HFFc6 (cell line): ENCODE measurements around the gene KRTAP10-12. TPM values are rescaled to one million over a fixed set of nuclear protein-coding genes. Genes with fewer than 3 reads are reported as not detected.

ENCODE experiments used
- DNase-seq: peaks from one replicate; pipeline ENCODE4 v3.0.0-alpha.2; 2018
- H3K27ac Mint-ChIP-seq: 2 replicates; pipeline ENCODE4 v1.8.0; 2020; ENCODE audit warnings: mild to moderate bottlenecking, mixed read lengths
- H3K27me3 Mint-ChIP-seq: 2 replicates; pipeline ENCODE4 v1.8.0; 2021; ENCODE audit warnings: mild to moderate bottlenecking, moderate library complexity, mixed read lengths; ENCODE audit not compliant: insufficient read depth
- H3K36me3 Mint-ChIP-seq: 2 replicates; pipeline ENCODE4 v1.8.0; 2021; ENCODE audit warnings: low read depth, mixed read lengths
- H3K4me1 Mint-ChIP-seq: 2 replicates; pipeline ENCODE4 v1.8.0; 2020; ENCODE audit warnings: low read depth, mixed read lengths
- H3K4me3 Mint-ChIP-seq: 2 replicates; pipeline ENCODE4 v1.8.0; 2020; ENCODE audit warnings: mild to moderate bottlenecking, moderate library complexity, mixed read lengths
- H3K9me3 Mint-ChIP-seq: 2 replicates; pipeline ENCODE4 v1.8.0; 2020; ENCODE audit warnings: mild to moderate bottlenecking, mixed read lengths
- total RNA-seq, 6 experiments: library from RNA; stranded (reverse); fragmentation: NEBNext Ultra II Directional; extraction: Animal tissue kit (Norgen Biotek cat#: 25700); gene quantifications; 2 replicates in 1 of 6; 3 replicates in 5 of 6; pipeline ENCODE4 v1.2.3, GENCODE V29; 2021
- TF ChIP-seq, protein P1 (sequence below): fragments of 200-600 bp; sonication (generic); IDR thresholded peaks from 2 replicates; pipeline ENCODE4 v1.5.0; 2021; ENCODE audit warnings: antibody characterized with exemption, mild to moderate bottlenecking

The KRTAP10-12 gene
- total RNA-seq, 6 experiments from 2014 or later = not detected

DNA sequence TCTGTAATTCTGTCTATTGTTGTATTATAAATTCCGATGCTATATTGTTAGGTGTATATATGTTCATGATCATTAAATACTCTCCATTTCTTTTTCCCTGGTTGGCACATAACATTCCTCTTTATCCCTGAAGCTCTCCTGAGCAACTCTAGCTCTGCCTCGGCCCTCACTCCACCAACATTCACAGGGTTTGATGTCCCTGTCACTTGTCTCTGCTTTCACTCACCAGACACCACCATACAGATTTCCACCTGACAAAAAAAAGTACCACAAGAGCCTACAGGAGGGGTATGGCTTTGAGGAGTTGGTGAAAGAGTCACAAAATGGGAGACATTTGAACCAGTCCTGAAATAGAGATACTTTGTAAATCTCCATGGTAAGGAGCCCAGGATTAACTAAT lies 23.2 kb downstream of the KRTAP10-12 start:
- H3K27ac Mint-ChIP-seq = no peak overlapping the region
- H3K9me3 Mint-ChIP-seq = no peaks in the 10 kb centered on the region
- no peaks in the 10 kb centered on the region for H3K36me3 Mint-ChIP-seq
- peaks cover 47% of the 10 kb centered on the region for H3K27me3 Mint-ChIP-seq
- TF ChIP-seq, protein P1, sequence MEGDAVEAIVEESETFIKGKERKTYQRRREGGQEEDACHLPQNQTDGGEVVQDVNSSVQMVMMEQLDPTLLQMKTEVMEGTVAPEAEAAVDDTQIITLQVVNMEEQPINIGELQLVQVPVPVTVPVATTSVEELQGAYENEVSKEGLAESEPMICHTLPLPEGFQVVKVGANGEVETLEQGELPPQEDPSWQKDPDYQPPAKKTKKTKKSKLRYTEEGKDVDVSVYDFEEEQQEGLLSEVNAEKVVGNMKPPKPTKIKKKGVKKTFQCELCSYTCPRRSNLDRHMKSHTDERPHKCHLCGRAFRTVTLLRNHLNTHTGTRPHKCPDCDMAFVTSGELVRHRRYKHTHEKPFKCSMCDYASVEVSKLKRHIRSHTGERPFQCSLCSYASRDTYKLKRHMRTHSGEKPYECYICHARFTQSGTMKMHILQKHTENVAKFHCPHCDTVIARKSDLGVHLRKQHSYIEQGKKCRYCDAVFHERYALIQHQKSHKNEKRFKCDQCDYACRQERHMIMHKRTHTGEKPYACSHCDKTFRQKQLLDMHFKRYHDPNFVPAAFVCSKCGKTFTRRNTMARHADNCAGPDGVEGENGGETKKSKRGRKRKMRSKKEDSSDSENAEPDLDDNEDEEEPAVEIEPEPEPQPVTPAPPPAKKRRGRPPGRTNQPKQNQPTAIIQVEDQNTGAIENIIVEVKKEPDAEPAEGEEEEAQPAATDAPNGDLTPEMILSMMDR = no peak
- H3K4me3 Mint-ChIP-seq = no peak overlapping the region
- DNase-seq = no peak
- no peaks in the 10 kb centered on the region for H3K4me1 Mint-ChIP-seq

DNA sequence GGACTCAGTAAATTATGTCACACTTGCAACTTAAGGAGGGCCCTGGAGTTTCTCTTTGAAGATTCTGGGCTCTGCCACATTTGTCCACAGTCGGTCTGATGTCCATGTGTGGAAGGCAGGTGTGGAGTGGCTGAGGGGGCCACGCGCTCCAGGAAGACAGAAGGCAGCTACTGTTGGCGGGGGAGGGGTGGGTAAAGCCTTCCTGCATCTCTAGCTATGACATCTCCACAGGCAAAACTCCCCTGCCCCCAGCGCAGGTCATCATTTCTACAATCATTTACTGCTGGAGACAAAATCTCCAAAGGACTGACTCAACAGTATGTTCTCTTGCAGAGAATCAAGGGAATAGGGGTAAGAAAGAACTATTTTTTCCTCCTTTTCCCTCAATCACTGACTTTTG lies 25.8 kb downstream of the KRTAP10-12 start:
- H3K9me3 Mint-ChIP-seq = no peaks in the 10 kb centered on the region
- peaks cover 47% of the 10 kb centered on the region for H3K27me3 Mint-ChIP-seq
- no peaks in the 10 kb centered on the region for H3K36me3 Mint-ChIP-seq
- no peaks in the 10 kb centered on the region for H3K4me1 Mint-ChIP-seq
- DNase-seq = no peak
- H3K27ac Mint-ChIP-seq = no peak overlapping the region
- TF ChIP-seq, protein P1 = no peak
- no peak overlapping the region for H3K4me3 Mint-ChIP-seq

DNA sequence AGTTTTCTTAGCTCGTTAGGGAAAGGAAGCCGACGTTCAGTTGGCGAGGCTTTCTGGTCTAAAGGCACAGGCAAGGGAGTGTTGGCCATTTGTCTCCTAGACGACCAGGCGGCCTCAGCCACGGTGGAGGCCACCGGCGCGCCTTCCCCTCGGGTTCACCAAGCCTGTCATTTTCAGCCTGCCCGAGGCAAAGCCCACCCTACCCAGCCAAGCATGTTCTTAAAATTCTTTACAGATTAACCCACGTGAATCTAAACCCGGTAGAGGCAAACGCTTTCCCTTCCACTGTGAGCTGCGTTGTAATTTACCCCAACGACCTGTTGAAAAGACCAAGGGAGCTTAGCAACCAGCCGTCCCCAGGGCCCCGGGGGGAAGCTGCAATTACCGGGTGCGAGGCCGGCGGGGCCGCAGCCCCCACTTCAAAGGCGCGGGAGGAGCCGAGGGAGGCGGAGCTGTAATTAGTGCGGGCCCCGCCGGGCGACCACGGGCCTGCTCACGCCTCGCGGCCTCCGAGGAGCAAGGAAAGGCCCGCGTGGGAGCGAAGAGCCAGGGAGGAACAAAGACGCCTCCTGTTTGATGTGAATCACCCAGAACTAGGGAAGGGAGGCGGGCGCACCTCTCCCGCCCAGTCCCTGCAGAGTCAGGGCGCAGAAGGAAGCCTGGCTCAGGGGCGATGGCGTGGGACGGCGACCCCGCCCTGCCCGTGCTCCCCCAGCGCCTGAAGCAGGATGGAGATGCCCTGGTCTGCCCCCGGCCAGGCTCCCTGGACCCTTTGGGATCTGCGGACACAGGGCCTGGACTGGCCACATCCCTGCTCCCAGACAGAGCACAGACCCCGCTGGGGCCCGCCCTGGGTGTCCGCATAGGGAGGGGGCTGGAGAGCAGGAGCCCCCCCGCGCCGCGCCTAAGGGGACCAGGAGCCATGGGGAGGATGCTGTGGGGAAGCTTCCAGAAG lies 26.5 kb downstream of the KRTAP10-12 start:
- H3K9me3 Mint-ChIP-seq = no peaks in the 10 kb centered on the region
- no peaks in the 10 kb centered on the region for H3K4me1 Mint-ChIP-seq
- TF ChIP-seq, protein P1 = no peak
- H3K4me3 Mint-ChIP-seq = no peak overlapping the region
- peaks cover 43% of the 10 kb centered on the region for H3K27me3 Mint-ChIP-seq
- H3K36me3 Mint-ChIP-seq = no peaks in the 10 kb centered on the region
- no peak overlapping the region for H3K27ac Mint-ChIP-seq
- DNase-seq = no peak

DNA sequence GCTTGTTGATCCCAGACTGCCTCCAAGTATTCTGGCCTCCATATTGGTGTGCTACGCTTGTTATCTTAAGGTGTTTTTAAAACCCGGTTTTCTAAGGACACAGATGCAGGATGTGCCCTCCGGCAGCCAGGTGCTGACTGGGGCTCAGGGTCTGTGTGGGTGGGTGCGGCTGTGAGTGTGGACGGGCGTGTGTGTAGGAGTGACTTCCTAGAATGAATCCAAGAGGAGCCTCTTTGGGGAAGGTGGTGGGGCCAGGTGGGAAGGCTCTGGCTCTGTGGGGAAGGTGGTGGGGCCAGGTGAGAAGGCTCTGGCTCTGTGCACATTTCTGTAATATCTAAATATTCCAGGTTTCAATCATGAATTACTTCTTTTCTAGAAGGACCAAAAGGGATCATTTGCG lies 27.2 kb downstream of the KRTAP10-12 start:
- peaks cover 43% of the 10 kb centered on the region for H3K27me3 Mint-ChIP-seq
- H3K4me3 Mint-ChIP-seq = no peak overlapping the region
- no peaks in the 10 kb centered on the region for H3K4me1 Mint-ChIP-seq
- no peak for DNase-seq
- H3K27ac Mint-ChIP-seq = no peak overlapping the region
- no peaks in the 10 kb centered on the region for H3K36me3 Mint-ChIP-seq
- TF ChIP-seq, protein P1 = no peak
- H3K9me3 Mint-ChIP-seq = no peaks in the 10 kb centered on the region

DNA sequence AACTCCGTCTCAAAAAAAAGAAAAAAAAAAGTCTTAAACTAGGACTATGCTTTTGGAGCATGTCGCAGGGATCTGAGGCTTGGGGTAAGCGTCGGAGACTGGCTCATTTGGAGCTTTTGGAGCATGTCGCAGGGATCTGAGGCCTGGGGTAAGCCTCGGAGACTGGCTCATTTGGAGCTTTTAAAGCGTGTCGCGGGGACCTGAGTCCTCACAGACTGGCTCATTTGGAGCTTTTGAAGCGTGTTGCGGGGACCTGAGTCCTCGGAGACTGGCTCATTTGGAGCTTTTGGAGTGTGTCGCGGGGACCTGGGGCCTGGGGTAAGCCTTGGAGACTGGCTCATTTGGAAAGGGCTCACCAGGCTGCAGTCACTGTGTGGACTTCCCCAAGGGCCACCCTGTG lies 28.0 kb downstream of the KRTAP10-12 start:
- Mint-ChIP-seq H3K27me3 (peaks cover 43% of the 10 kb centered on the region), H3K4me1 (no peaks in the 10 kb centered on the region), H3K4me3 (no peak overlapping the region), H3K36me3 (no peaks in the 10 kb centered on the region), H3K9me3 (no peaks in the 10 kb centered on the region), H3K27ac (no peak overlapping the region)
- TF ChIP-seq, protein P1 = no peak
- no peak for DNase-seq
